ENCODE measurements around the gene LYPD5. TPM values are rescaled to one million over a fixed set of nuclear protein-coding genes. Genes with fewer than 3 reads are reported as not detected.

Gene LYPD5
- total RNA-seq, 1 donor from 2014 or later = 0.27 TPM

- peaks cover 4% of the 10 kb centered on the region for H3K4me1 Mint-ChIP-seq
- no peak for DNase-seq (ENCODE audit: low spot score in 2 of 2, unreplicated experiment in 2 of 2)
- no peaks in the 10 kb centered on the region for H3K9me3 Mint-ChIP-seq
- H3K27me3 Mint-ChIP-seq (ENCODE audit: low read depth) = no peaks in the 10 kb centered on the region
- H3K4me3 Mint-ChIP-seq = no peak overlapping the region
- TF ChIP-seq CTCF (IDR thresholded peaks at IDR 0.05; ENCODE audit: unreplicated experiment) = no peak
- H3K36me3 Mint-ChIP-seq = peaks cover 48% of the 10 kb centered on the region
- no peak overlapping the region for H3K27ac Mint-ChIP-seq
Observed at GRCh38 chr19:43748205-43748594, 54.0 kb downstream of the LYPD5 start.

DNA sequence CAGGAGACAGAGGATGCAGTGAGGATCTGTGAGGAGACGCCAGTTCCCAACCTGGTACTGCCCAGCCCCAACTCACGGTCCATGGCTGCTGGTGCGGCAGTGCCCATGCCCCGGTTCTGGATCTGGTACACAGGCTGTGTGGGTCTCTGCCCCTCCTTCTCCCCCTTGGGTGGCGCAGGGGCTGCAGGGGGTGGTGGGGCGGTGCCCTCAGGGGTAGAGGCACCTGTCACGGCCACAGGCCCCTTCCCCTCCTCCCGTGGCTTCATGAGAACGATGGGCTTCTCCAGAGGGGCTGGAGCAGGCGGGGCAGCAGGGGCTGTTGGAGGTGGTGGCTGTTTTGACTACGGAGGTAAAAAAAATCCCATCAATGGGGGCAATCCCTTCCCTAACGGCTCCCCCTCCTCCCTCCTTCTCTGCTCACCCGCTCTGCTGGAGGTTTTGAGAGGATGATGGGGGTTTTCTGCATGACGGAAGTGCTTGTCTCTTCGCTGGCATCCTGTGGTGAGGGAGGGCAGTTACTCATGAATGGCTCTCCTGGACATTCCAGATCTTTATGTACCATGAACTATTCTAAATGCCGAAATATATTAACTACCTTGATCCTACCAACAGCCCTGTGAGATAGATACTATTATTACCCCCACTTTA is 54.6 kb downstream of the LYPD5 start:
- DNase-seq (ENCODE audit: low spot score in 2 of 2, unreplicated experiment in 2 of 2) = no peak
- Mint-ChIP-seq H3K4me3 (no peak overlapping the region), H3K4me1 (no peaks in the 10 kb centered on the region), H3K27me3 (ENCODE audit: low read depth) (no peaks in the 10 kb centered on the region), H3K27ac (no peak overlapping the region), H3K9me3 (no peaks in the 10 kb centered on the region), H3K36me3 (peaks cover 50% of the 10 kb centered on the region)
- TF ChIP-seq CTCF (IDR thresholded peaks at IDR 0.05; ENCODE audit: unreplicated experiment) = no peak

Other genes starting within 250 kb of the LYPD5 start
- gene XRCC1, start 226.9 kb downstream of the LYPD5 start, total RNA-seq = 52.3 to 58.5 TPM (median 56.1 TPM) in 3 replicates
- gene PINLYP, start 226.6 kb downstream of the LYPD5 start, total RNA-seq = 12.6 to 14.5 TPM (median 13.8 TPM) in 3 replicates
- gene IRGQ, start 206.3 kb downstream of the LYPD5 start, total RNA-seq = 41.1 to 42.2 TPM (median 41.4 TPM) in 3 replicates
- gene ZNF576, start 205.9 kb downstream of the LYPD5 start, total RNA-seq = 11.4 to 12.6 TPM (median 12.6 TPM) in 3 replicates
- 0.36 to 0.63 TPM (median 0.58 TPM) in 3 replicates for gene SRRM5, start 190.4 kb downstream of the LYPD5 start, total RNA-seq
- 92.2 to 96.2 TPM (median 92.4 TPM) in 3 replicates for gene ZNF428, start 182.8 kb downstream of the LYPD5 start, total RNA-seq
- 45.8 to 48.3 TPM (median 47.1 TPM) in 3 replicates for gene CADM4, start 162.6 kb downstream of the LYPD5 start, total RNA-seq
- 18.5 to 22.7 TPM (median 22.2 TPM) in 3 replicates for gene PLAUR, start 132.3 kb downstream of the LYPD5 start, total RNA-seq
- gene IRGC, start 86.4 kb downstream of the LYPD5 start, total RNA-seq = not detected in 3 replicates
- 65.8 to 75.7 TPM (median 73.2 TPM) in 3 replicates for gene SMG9, start 47.5 kb downstream of the LYPD5 start, total RNA-seq
- 5.4 to 6.4 TPM (median 6.1 TPM) in 3 replicates for gene KCNN4, start 21.5 kb downstream of the LYPD5 start, total RNA-seq
- gene ZNF283, start 24.9 kb upstream of the LYPD5 start, total RNA-seq = 19.1 to 20.8 TPM (median 20.4 TPM) in 3 replicates
- 8.0 to 8.3 TPM (median 8.2 TPM) in 3 replicates for gene ZNF404, start 81.5 kb upstream of the LYPD5 start, total RNA-seq
- gene ZNF45, start 132.8 kb upstream of the LYPD5 start, total RNA-seq = 20.8 to 21.8 TPM (median 21.1 TPM) in 3 replicates
- gene ZNF221, start 148.8 kb upstream of the LYPD5 start, total RNA-seq = 11.2 to 13.5 TPM (median 13.0 TPM) in 3 replicates
- gene ZNF155, start 181.7 kb upstream of the LYPD5 start, total RNA-seq = 13.4 to 14.2 TPM (median 14.1 TPM) in 3 replicates
- gene ZNF230, start 200.5 kb upstream of the LYPD5 start, total RNA-seq = 4.0 to 4.5 TPM (median 4.5 TPM) in 3 replicates
- gene ZNF222, start 222.9 kb upstream of the LYPD5 start, total RNA-seq = 7.6 to 8.1 TPM (median 7.8 TPM) in 3 replicates
- 9.2 to 10.3 TPM (median 9.9 TPM) in 3 replicates for gene ZNF223, start 249.6 kb upstream of the LYPD5 start, total RNA-seq